Measurements from ENCODE around the gene LBP.
A peak's percentile ranks its signal among the peaks of the same experiment; 100 is the strongest.

LBP gene

GRCh38 chr20:38414769-38415450 lies 68.6 kb downstream of the LBP start:
- H3K9me3 Mint-ChIP-seq, result no peaks in the 10 kb centered on the region
- H3K27ac Mint-ChIP-seq, result no peak overlapping the region
- H3K4me1 Mint-ChIP-seq (ENCODE audit: low read depth), result no peaks in the 10 kb centered on the region
- no peak overlapping the region for H3K4me3 Mint-ChIP-seq
- no peaks in the 10 kb centered on the region for H3K27me3 Mint-ChIP-seq
- H3K36me3 Mint-ChIP-seq (ENCODE audit: low read depth), result peaks cover 84% of the 10 kb centered on the region

DNA sequence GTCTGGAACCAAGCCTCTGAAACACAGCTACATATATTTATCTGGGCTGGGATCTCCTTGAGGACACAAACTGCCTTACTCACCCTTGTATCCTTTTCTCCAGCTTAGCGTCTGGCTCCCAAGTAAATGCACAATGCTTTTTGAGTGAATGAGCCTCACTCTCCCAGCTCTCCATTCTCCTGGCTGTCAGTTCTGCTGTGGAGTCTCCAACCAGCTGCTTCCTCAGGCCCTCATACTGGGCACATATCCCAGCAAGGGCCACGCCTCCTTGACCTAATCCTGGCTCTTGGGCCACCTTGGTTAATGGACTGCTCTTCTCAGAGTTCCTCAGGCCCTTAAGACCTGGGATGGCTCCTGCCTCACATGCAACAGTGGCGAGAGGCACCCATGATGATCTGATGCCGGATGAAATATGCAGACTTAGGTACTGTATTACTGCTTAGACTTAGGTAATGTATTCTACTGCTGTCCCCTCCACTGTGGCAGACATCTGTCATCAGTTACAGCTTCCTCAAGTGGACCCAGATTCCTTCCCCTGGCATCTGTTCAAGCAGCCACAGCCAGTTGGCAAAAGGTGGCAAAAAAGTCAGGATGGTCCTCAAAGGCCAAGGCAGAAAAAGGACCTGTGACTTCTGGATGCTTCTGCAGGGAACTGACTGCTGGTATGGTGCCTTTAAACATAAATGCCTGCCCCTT lies 72.4 kb downstream of the LBP start:
- H3K4me1 Mint-ChIP-seq (ENCODE audit: low read depth), result peaks cover 9% of the 10 kb centered on the region
- no peaks in the 10 kb centered on the region for H3K9me3 Mint-ChIP-seq
- H3K4me3 Mint-ChIP-seq, result no peak overlapping the region
- H3K27ac Mint-ChIP-seq, result no peak overlapping the region
- no peaks in the 10 kb centered on the region for H3K27me3 Mint-ChIP-seq
- H3K36me3 Mint-ChIP-seq (ENCODE audit: low read depth), result peaks cover 90% of the 10 kb centered on the region

DNA sequence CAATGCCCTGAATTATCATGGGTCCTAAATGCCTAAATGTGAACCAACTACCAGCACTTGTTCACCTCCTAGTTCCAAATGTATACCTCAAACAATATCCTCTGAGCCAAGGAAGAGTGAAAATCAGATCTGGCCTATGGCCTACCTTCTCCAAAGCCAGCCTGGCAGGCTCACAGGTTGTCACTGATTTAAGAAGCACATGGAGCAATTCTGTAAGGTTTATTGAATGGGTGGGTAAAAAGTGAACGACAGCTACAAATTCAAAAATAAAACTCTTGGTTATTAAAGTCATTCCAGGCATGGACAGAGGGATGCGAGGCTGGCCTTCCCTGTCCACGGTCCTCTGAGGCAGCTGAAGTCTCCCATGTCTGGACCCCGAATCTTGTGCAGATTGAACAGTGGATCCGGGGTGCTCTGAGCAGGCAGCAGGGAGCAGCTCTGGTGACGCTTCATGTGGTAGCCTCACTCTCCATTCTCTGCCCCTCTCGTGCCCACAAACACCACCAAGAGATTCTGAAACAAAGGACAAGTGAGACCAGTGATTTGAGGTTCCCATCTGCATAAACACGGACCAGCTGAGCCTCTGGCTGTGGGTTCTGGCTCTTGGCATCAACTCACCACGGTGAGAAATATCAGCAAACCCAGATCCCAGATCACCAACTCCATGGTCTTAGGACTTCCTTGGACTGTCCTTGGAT lies 74.3 kb downstream of the LBP start:
- Mint-ChIP-seq H3K4me1 (ENCODE audit: low read depth) (peaks cover 20% of the 10 kb centered on the region), H3K4me3 (no peak overlapping the region), H3K27me3 (no peaks in the 10 kb centered on the region), H3K9me3 (no peaks in the 10 kb centered on the region), H3K36me3 (ENCODE audit: low read depth) (peaks cover 92% of the 10 kb centered on the region), H3K27ac (peak overlapping the region; percentile 66)

DNA sequence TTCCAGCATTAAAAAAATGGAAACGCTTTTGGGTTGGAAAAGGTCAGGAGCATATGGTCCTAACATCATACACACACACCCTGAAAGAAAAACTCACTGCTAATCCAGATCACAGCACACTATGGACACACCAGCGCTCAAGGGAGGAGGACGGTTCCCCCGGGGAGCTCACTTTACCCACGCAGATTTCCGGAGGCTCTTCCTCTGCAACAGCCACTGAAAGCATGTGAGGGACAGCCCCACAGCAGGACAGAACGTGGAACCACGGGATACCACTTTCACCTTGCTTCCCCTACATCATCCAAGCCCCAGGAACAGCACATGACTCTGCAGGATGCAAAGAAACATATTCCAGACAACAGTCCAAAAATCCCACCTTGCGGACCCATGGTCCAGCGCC lies 75.6 kb downstream of the LBP start:
- Mint-ChIP-seq H3K36me3 (ENCODE audit: low read depth) (peaks cover 92% of the 10 kb centered on the region), H3K27me3 (no peaks in the 10 kb centered on the region), H3K27ac (peak overlapping the region; percentile 72), H3K4me1 (ENCODE audit: low read depth) (peaks cover 33% of the 10 kb centered on the region), H3K9me3 (no peaks in the 10 kb centered on the region), H3K4me3 (no peak overlapping the region)

DNA sequence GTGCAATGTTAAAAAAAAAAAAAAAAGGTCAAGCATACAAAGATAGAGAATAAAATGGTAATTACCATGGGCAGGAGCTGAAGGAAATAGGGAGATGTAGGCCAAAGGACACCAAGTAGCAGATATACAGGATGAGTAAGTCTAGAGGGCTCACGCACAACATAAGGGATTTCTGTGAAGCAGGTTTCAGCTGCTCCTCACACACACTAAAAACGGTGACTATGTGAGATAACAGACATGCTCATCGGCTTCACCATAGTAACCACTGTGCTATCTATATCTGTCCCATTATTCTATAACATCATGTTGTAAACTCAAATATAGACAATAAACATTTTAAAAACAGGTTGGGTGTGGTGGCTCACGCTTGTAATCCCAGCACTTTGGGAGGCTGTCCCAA lies 77.3 kb downstream of the LBP start:
- peak overlapping the region; percentile 85 for H3K27ac Mint-ChIP-seq

GRCh38 chr20:38424401-38424800 lies 78.1 kb downstream of the LBP start:
- H3K9me3 Mint-ChIP-seq, result no peaks in the 10 kb centered on the region
- peak overlapping the region; percentile 82 for H3K27ac Mint-ChIP-seq

More for the DNA sequence above, 77.3 kb downstream of the LBP start:
- Mint-ChIP-seq H3K9me3 (no peaks in the 10 kb centered on the region), H3K27me3 (no peaks in the 10 kb centered on the region), H3K4me1 (ENCODE audit: low read depth) (peaks cover 49% of the 10 kb centered on the region), H3K36me3 (ENCODE audit: low read depth) (peaks cover 95% of the 10 kb centered on the region), H3K4me3 (no peak overlapping the region)

GRCh38 chr20:38426006-38426897 lies 80.0 kb downstream of the LBP start:
- H3K9me3 Mint-ChIP-seq, result no peaks in the 10 kb centered on the region
- H3K36me3 Mint-ChIP-seq (ENCODE audit: low read depth), result peaks cover 92% of the 10 kb centered on the region
- H3K27ac Mint-ChIP-seq, result peak overlapping the region; percentile 79
- H3K4me3 Mint-ChIP-seq, result peak overlapping the region; percentile 9
- H3K4me1 Mint-ChIP-seq (ENCODE audit: low read depth), result peaks cover 73% of the 10 kb centered on the region
- H3K27me3 Mint-ChIP-seq, result no peaks in the 10 kb centered on the region

More at GRCh38 chr20:38424401-38424800, 78.1 kb downstream of the LBP start:
- Mint-ChIP-seq H3K27me3 (no peaks in the 10 kb centered on the region), H3K36me3 (ENCODE audit: low read depth) (peaks cover 95% of the 10 kb centered on the region), H3K4me1 (ENCODE audit: low read depth) (peaks cover 58% of the 10 kb centered on the region), H3K4me3 (no peak overlapping the region)

Measured in stimulated activated naive CD8-positive, alpha-beta T cell treated with anti-CD3 and anti-CD28 coated beads, Interleukin-15, Interleukin-2, amounts not matched to agents 100 ng/mL and 50 ng/mL, for 24 hours (primary cell).